Measurements from ENCODE around the gene GALNT3. TPM values are rescaled to one million over a fixed set of nuclear protein-coding genes. Genes with fewer than 3 reads are reported as not detected.

Gene GALNT3
- total RNA-seq, 1 experiment from 2014 or later, result 33.1 TPM

GRCh38 chr2:165706960-165707487 lies 87.0 kb downstream of the GALNT3 start:
- Histone ChIP-seq H3F3A (ENCODE audit: insufficient read depth, low read depth) (no peaks in the 10 kb centered on the region), H3K4me3 (no peak overlapping the region), H3K4me2 (no peak overlapping the region), H3K79me2 (ENCODE audit: low read depth) (no peaks in the 10 kb centered on the region), H3K27me3 (ENCODE audit: insufficient read depth, low read depth) (no peaks in the 10 kb centered on the region), H3K9me2 (ENCODE audit: insufficient read depth) (no peaks in the 10 kb centered on the region), H3K27ac (no peak overlapping the region), H2AFZ (no peak overlapping the region), H3K4me1 (replicated peaks; ENCODE audit: insufficient read depth) (no peaks in the 10 kb centered on the region), H3K36me3 (ENCODE audit: low read depth) (no peaks in the 10 kb centered on the region), H4K20me1 (ENCODE audit: insufficient read depth) (no peaks in the 10 kb centered on the region), H3K9me3 (ENCODE audit: insufficient read depth, low read depth) (no peaks in the 10 kb centered on the region)
- no TSS peak for BruUV-seq (replicated peaks)
- TF ChIP-seq EZH2 (IDR thresholded peaks at IDR 0.05; ENCODE audit: low read depth), result no peak
- TF ChIP-seq CTCF (conservative IDR thresholded peaks at IDR 0.05), result no peak
- intact Hi-C loops (cut with micrococcal nuclease; ENCODE audit: unreplicated experiment), result no loop called here
- no peak for DNase-seq
- ChIA-PET CTCF (no interaction called here), POLR2A (ENCODE audit: unreplicated experiment) (no interaction called here)

DNA sequence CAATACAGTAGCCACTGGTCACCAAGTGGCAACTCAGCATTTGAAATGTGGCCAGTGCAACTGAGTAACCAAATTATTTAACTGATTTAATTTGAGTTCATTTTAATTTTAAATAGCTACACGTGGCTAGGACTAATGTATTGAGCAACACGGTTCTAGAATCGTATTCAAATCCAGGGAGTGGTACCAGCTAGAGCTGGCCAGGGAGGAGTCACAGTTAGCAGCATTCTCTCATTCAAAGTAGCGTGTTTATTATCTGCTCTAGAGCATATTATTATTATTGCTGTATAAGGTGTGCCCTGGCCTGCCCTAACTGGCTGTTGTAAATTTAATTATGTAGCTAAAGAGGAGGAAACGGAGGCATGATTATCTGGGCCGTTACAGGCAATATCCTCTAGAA lies 92.9 kb downstream of the GALNT3 start:
- no peak overlapping the region for H3K27ac ChIP-seq
- H3K4me3 ChIP-seq, result no peak overlapping the region
- CTCF ChIA-PET, result no interaction called here
- H3F3A ChIP-seq (ENCODE audit: insufficient read depth, low read depth), result no peaks in the 10 kb centered on the region
- H3K9me3 ChIP-seq (ENCODE audit: insufficient read depth, low read depth), result no peaks in the 10 kb centered on the region
- H3K27me3 ChIP-seq (ENCODE audit: insufficient read depth, low read depth), result no peaks in the 10 kb centered on the region
- no peaks in the 10 kb centered on the region for H3K79me2 ChIP-seq (ENCODE audit: low read depth)
- POLR2A ChIA-PET (ENCODE audit: unreplicated experiment), result no interaction called here
- TF ChIP-seq CTCF (conservative IDR thresholded peaks at IDR 0.05) (no peak), EZH2 (IDR thresholded peaks at IDR 0.05; ENCODE audit: low read depth) (no peak)
- H3K9me2 ChIP-seq (ENCODE audit: insufficient read depth), result no peaks in the 10 kb centered on the region
- no peaks in the 10 kb centered on the region for H3K36me3 ChIP-seq (ENCODE audit: low read depth)
- no peaks in the 10 kb centered on the region for H4K20me1 ChIP-seq (ENCODE audit: insufficient read depth)
- H2AFZ ChIP-seq, result no peak overlapping the region
- intact Hi-C loops (cut with micrococcal nuclease; ENCODE audit: unreplicated experiment), result no loop called here
- DNase-seq, result no peak
- no TSS peak for BruUV-seq (replicated peaks)
- H3K4me1 ChIP-seq (replicated peaks; ENCODE audit: insufficient read depth), result no peaks in the 10 kb centered on the region
- H3K4me2 ChIP-seq, result no peak overlapping the region

DNA sequence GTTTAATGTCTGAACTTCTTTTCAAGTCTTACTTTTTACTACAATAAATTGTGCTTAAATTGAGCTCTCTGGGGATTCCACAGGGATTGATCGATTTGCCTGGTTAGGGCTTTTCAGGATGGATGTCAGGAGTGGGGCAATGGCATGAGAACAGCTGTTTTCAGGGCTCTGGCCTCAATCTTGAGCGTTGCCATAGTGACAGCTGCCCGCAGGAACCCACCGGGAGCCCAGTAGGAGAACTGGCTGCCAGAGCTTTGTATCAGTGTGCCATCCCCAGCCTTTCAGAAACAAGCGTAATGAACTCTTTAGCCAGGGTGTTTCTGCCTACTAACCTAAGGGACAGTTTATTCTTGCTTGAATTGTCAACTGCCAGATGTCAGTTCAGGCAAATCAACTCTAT lies 93.5 kb downstream of the GALNT3 start:
- H3K9me2 ChIP-seq (ENCODE audit: insufficient read depth), result no peaks in the 10 kb centered on the region
- no peaks in the 10 kb centered on the region for H3F3A ChIP-seq (ENCODE audit: insufficient read depth, low read depth)
- CTCF ChIA-PET, result no interaction called here
- H3K36me3 ChIP-seq (ENCODE audit: low read depth), result no peaks in the 10 kb centered on the region
- no peaks in the 10 kb centered on the region for H4K20me1 ChIP-seq (ENCODE audit: insufficient read depth)
- H3K27ac ChIP-seq, result no peak overlapping the region
- H3K27me3 ChIP-seq (ENCODE audit: insufficient read depth, low read depth), result no peaks in the 10 kb centered on the region
- no peaks in the 10 kb centered on the region for H3K79me2 ChIP-seq (ENCODE audit: low read depth)
- no TSS peak for BruUV-seq (replicated peaks)
- DNase-seq, result no peak
- no peak overlapping the region for H2AFZ ChIP-seq
- no peak overlapping the region for H3K4me2 ChIP-seq
- H3K9me3 ChIP-seq (ENCODE audit: insufficient read depth, low read depth), result no peaks in the 10 kb centered on the region
- intact Hi-C loops (cut with micrococcal nuclease; ENCODE audit: unreplicated experiment), result no loop called here
- H3K4me3 ChIP-seq, result no peak overlapping the region
- TF ChIP-seq EZH2 (IDR thresholded peaks at IDR 0.05; ENCODE audit: low read depth) (no peak), CTCF (conservative IDR thresholded peaks at IDR 0.05) (no peak)
- H3K4me1 ChIP-seq (replicated peaks; ENCODE audit: insufficient read depth), result no peaks in the 10 kb centered on the region
- POLR2A ChIA-PET (ENCODE audit: unreplicated experiment), result no interaction called here
